Stimulated activated CD4-positive, alpha-beta T cell treated with anti-CD3 and anti-CD28 coated beads, Interleukin-12 subunit alpha, Interleukin-12 subunit beta, amount 100 ng/mL, for 48 hours (primary cell): ENCODE data around the gene PHLDB3.
"Not testable (repeated sequence)": the region's sequence is repeated elsewhere in the genome, so short reads cannot be mapped to it uniquely, and the experiment has no call there.

ENCODE experiments used
- DNase-seq, 3 donors: peaks; one replicate each; pipeline ENCODE4 v3.0.0-alpha.2; 2020; ENCODE audit warnings: low read depth in 2 of 3, low spot score in 1 of 3

Gene PHLDB3

GRCh38 chr19:43527860-43528622, 23.5 kb upstream of the PHLDB3 start:
- DNase-seq, result no peak

- peak; percentile 56 to 73 (median 64) for DNase-seq
These were observed 22.6 kb upstream of the PHLDB3 start, which contains the start of gene ETHE1 for GRCh38 chr19:43526884-43527859. Gene ETHE1, minus strand, starts transcription at chr19:43527201. Its CDS starts 24 bp downstream, at chr19:43527177.

GRCh38 chr19:43525836-43526771, 21.6 kb upstream of the PHLDB3 start:
- no peak for DNase-seq

GRCh38 chr19:43524922-43525835, 20.6 kb upstream of the PHLDB3 start:
- DNase-seq, result no peak

GRCh38 chr19:43523696-43524095, 19.1 kb upstream of the PHLDB3 start:
- not testable (repeated sequence) for DNase-seq

GRCh38 chr19:43522929-43523328, 18.4 kb upstream of the PHLDB3 start:
- DNase-seq, result no peak

GRCh38 chr19:43519436-43520088, 15.0 kb upstream of the PHLDB3 start:
- peak; percentile 73 to 77 (median 74) for DNase-seq

- DNase-seq, result no peak
These were observed 13.5 kb upstream of the PHLDB3 start for GRCh38 chr19:43518051-43518450.

GRCh38 chr19:43512399-43512798, 7.9 kb upstream of the PHLDB3 start:
- DNase-seq, result not testable (repeated sequence)

GRCh38 chr19:43511324-43511723, 6.8 kb upstream of the PHLDB3 start:
- no peak for DNase-seq

GRCh38 chr19:43510713-43511112, 6.2 kb upstream of the PHLDB3 start:
- DNase-seq, result no peak

GRCh38 chr19:43507880-43508279, 3.3 kb upstream of the PHLDB3 start:
- no peak for DNase-seq

GRCh38 chr19:43506629-43507028, 2.1 kb upstream of the PHLDB3 start:
- DNase-seq, result no peak

GRCh38 chr19:43505941-43506340, 1.4 kb upstream of the PHLDB3 start:
- DNase-seq, result no peak

- DNase-seq, result no peak
These were observed 575 bp upstream of the PHLDB3 start for GRCh38 chr19:43505186-43505456.

- peak; percentile 94 to 99 (median 99) for DNase-seq
These were observed 783 bp downstream of the PHLDB3 start for GRCh38 chr19:43503501-43504425.

- DNase-seq, result no peak
These were observed 2.0 kb downstream of the PHLDB3 start for GRCh38 chr19:43502419-43502976.
